Colonic mucosa (tissue), 4 donors: ENCODE results near the gene DYNC1I1. TPM values are rescaled to one million over a fixed set of nuclear protein-coding genes. Genes with fewer than 3 reads are reported as not detected.

Experiments used
- DNase-seq: peaks from one replicate; pipeline ENCODE4 v3.0.0-alpha.2; 2020
- H3K27ac ChIP-seq: fragments of 200-600 bp; one replicate; pipeline ENCODE4 v1.8.0; 2021
- H3K27me3 ChIP-seq: fragments of 200-600 bp; one replicate; pipeline ENCODE4 v1.8.0; 2021
- H3K36me3 ChIP-seq: fragments of 200-600 bp; one replicate; pipeline ENCODE4 v1.8.0; 2021
- H3K4me1 ChIP-seq: fragments of 200-600 bp; one replicate; pipeline ENCODE4 v1.8.0; 2021; ENCODE audit warnings: mild to moderate bottlenecking
- H3K4me3 ChIP-seq: fragments of 200-600 bp; one replicate; pipeline ENCODE4 v1.8.0; 2021
- H3K9ac ChIP-seq, 2 donors: one replicate each; pipeline ENCODE4 v1.7.0; 2013; ENCODE audit warnings: control low read depth in 2 of 2, low read depth in 2 of 2, low read length in 2 of 2
- H3K9me3 ChIP-seq: fragments of 200-600 bp; one replicate; pipeline ENCODE4 v1.8.0; 2021
- intact Hi-C: fragments of 100-400 bp; cut with DNase I; formaldehyde crosslinking; loops from one replicate; pipeline ENCODE4 v1.14.1; 2022
- total RNA-seq, 2 donors: library from RNA; stranded (reverse); fragmentation: NEBNext Ultra II Directional in 1 of 2; extraction: Animal tissue kit (Norgen Biotek cat#: 25700) in 1 of 2; gene quantifications; one replicate each; pipeline ENCODE4 v1.2.1, GENCODE V29; 2021
- TF ChIP-seq, protein P1 (sequence below): fragments of 200-600 bp; IDR thresholded peaks from one replicate; pipeline ENCODE4 v1.8.0; 2022; ENCODE audit warnings: antibody characterized with exemption, mild to moderate bottlenecking
- donor health status: healthy.
- donor health status: DM: no; HTN: no; CAD: no.
- donor health status: DM: no; HTN: no; CAD: no.

DYNC1I1 gene
- total RNA-seq, 2 donors from 2014 or later, result 0.54 to 1.8 TPM

DNA sequence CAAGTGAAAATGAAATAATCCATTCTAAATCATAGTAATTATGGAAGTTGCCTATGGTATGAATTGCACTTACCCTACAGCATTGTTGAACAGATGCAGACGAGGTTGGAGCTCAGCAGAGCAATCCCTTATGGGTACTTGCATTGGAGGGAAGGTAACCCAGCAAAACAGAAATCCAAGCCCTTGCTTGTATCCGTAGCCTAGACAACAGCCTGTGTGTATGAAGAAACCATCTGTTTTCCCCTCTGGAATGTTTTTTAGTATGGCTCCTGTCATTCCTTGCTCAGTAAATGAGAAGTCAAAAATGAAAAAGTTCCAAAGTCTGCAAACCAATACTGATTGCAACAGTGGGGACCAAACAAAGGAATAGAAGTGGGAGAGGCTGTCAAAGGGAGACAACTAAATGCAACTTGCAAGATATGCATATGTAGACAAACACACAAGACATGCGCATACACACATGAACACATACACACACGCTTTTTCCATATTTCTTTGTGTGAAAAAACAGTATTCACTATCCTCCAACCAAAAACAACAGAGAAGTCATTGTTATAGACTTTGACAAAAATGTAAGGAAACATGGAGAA lies 260.8 kb downstream of the DYNC1I1 start:
- intact Hi-C loops, result no loop called here
- no peaks in the 10 kb centered on the region for H3K36me3 ChIP-seq

DNA sequence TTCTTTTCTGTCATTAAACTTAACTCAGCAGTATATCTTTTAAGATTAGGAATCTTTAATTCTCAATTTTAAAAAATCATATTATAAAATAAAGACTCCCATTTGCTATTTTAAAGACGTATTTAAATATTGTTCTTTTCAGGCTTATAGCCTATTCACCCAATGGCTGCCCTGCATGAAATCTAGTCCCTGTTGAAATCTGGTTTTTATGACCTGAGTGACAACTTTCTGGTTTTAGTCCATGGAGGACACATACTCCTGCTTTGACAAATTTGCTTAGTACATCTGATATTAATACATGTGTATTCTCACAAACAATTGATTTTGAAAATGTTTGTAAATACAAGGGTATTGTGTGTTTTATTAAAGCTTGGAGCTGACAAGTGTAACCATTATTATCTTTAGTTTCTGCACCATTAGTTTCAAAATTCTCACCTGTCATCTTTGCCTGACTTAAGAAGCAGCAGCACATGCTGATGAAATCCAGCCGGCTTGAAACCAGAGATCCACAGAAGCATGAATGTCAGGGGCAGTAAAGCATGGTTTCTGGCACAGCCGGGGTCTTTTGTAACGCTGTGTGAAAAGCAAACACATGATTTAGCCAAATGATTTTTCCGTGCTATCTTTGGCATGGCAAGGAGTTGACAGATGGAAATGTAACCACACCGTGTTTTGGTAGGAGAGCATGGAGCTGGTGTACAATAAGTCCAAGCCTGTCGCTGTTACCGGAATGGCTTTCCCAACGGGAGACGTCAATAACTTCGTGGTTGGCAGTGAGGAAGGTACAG lies 262.8 kb downstream of the DYNC1I1 start:
- H3K27me3 ChIP-seq, result no peaks in the 10 kb centered on the region
- TF ChIP-seq, protein P1, sequence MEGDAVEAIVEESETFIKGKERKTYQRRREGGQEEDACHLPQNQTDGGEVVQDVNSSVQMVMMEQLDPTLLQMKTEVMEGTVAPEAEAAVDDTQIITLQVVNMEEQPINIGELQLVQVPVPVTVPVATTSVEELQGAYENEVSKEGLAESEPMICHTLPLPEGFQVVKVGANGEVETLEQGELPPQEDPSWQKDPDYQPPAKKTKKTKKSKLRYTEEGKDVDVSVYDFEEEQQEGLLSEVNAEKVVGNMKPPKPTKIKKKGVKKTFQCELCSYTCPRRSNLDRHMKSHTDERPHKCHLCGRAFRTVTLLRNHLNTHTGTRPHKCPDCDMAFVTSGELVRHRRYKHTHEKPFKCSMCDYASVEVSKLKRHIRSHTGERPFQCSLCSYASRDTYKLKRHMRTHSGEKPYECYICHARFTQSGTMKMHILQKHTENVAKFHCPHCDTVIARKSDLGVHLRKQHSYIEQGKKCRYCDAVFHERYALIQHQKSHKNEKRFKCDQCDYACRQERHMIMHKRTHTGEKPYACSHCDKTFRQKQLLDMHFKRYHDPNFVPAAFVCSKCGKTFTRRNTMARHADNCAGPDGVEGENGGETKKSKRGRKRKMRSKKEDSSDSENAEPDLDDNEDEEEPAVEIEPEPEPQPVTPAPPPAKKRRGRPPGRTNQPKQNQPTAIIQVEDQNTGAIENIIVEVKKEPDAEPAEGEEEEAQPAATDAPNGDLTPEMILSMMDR, result no peak
- intact Hi-C loops, result no loop called here
- H3K4me1 ChIP-seq, result no peaks in the 10 kb centered on the region
- no peak overlapping the region for H3K4me3 ChIP-seq
- H3K27ac ChIP-seq, result no peak overlapping the region
- no peaks in the 10 kb centered on the region for H3K36me3 ChIP-seq
- H3K9me3 ChIP-seq, result no peaks in the 10 kb centered on the region
- no peak overlapping the region for H3K9ac ChIP-seq
- DNase-seq, result no peak

More for the DNA sequence above, 260.8 kb downstream of the DYNC1I1 start:
- DNase-seq, result no peak
- TF ChIP-seq, protein P1, result no peak
- no peak overlapping the region for H3K4me3 ChIP-seq
- H3K4me1 ChIP-seq, result no peaks in the 10 kb centered on the region
- no peaks in the 10 kb centered on the region for H3K27me3 ChIP-seq
- H3K9me3 ChIP-seq, result no peaks in the 10 kb centered on the region
- no peak overlapping the region for H3K9ac ChIP-seq
- H3K27ac ChIP-seq, result no peak overlapping the region

DNA sequence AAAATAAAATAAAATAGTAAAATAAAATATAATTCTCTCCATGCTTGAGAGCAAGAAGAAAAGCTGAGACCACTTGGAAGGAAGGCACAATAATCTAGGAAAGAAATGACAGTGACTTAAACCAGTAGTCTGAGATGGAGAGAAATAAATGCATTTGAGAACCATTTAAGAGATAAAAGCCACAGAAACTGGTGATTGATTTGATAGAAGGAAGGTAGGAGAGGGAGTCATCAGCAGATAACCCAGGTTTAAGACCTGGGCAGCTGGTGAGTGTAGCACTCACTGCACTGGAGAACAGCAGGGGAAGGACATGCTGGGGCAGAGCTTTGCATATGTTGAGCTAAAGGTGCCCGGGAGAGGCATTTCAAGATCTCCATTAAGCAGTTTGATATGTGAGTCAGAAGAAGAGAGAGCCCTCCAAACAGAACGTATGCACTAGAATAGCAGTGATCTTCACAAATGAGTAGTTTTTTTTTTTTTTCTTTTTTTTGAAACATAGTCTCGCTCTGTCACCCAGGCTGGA lies 268.0 kb downstream of the DYNC1I1 start:
- Histone ChIP-seq H3K27ac (no peak overlapping the region), H3K9ac (no peak overlapping the region), H3K4me3 (no peak overlapping the region), H3K4me1 (no peaks in the 10 kb centered on the region), H3K27me3 (no peaks in the 10 kb centered on the region), H3K9me3 (no peaks in the 10 kb centered on the region), H3K36me3 (no peaks in the 10 kb centered on the region)
- intact Hi-C loops, result no loop called here
- DNase-seq, result no peak
- TF ChIP-seq, protein P1, result no peak

DNA sequence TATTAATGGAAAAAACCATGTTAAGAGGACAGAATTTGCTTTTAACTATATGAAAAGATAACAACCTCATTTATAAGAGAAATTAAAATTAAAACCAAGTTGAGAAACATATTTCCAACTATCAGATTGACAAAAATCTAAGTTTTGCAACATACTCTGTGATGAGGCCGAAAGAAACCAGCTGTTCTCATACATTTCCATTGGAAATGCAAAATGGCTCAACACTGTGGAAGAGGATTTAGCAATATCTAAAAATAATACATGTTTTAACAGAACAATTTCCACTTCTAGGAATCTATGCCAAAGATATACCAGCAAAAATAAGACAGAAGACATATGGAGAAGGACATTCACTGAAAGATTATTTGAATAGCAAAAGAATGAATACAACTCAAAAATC lies 268.8 kb downstream of the DYNC1I1 start:
- TF ChIP-seq, protein P1, result no peak
- Histone ChIP-seq H3K27ac (no peak overlapping the region), H3K9me3 (no peaks in the 10 kb centered on the region), H3K27me3 (no peaks in the 10 kb centered on the region), H3K36me3 (no peaks in the 10 kb centered on the region), H3K9ac (no peak overlapping the region), H3K4me1 (no peaks in the 10 kb centered on the region), H3K4me3 (no peak overlapping the region)
- no peak for DNase-seq
- intact Hi-C loops, result no loop called here

DNA sequence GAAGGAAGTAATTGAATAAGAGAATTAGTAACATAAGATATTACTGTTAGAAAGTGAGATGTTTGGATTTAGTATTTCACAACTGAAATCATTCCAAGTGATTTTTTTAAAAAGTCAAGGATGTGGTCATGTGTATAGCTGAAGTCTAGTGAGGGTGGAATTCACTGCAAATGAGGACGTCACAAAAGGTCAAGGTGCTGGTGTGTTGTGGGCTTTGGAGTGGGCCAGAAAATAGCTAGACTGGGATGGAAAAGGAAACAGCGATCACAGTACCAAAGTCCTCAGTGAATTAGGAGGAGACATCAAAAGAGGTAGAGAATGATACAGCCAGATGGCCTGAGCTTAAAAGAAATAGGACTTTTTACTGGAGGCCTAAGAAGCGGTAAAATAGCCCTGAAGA lies 272.8 kb downstream of the DYNC1I1 start:
- Histone ChIP-seq H3K36me3 (no peaks in the 10 kb centered on the region), H3K27ac (no peak overlapping the region), H3K4me3 (no peak overlapping the region), H3K27me3 (no peaks in the 10 kb centered on the region), H3K4me1 (no peaks in the 10 kb centered on the region), H3K9me3 (no peaks in the 10 kb centered on the region), H3K9ac (no peak overlapping the region)
- intact Hi-C loops, result no loop called here
- no peak for DNase-seq
- TF ChIP-seq, protein P1, result no peak
